MM.1S (cell line): ENCODE results near the gene MT1F.

Experiments
- CTCF ChIP-seq: fragments of 300-600 bp; sonication (generic); IDR thresholded peaks from 2 replicates; pipeline ENCODE4 v1.5.1; 2016; ENCODE audit warnings: antibody characterized with exemption, low read length, mixed read lengths
- EZH2 ChIP-seq: fragments of 300-600 bp; sonication (generic); optimal IDR thresholded peaks from 2 replicates; pipeline ENCODE3; 2017; ENCODE audit warnings: low read depth, mild to moderate bottlenecking, antibody characterized with exemption, low read length, mixed read lengths
- EZH2phosphoT487 ChIP-seq: fragments of 300-600 bp; sonication (generic); IDR thresholded peaks from 2 replicates; pipeline ENCODE4 v1.6.1; 2018; ENCODE audit warnings: antibody characterized with exemption, low read length

- TF ChIP-seq CTCF, result no peak
- TF ChIP-seq EZH2, result no peak
- no peak for TF ChIP-seq EZH2phosphoT487
Observed at GRCh38 chr16:56631832-56632155, 26.0 kb upstream of the MT1F start.
